Loucy (cell line): ENCODE measurements around the gene BCR.

Experiments
- H2AFZ ChIP-seq: fragments of 200-600 bp; sonication (generic); 2 replicates; pipeline ENCODE4 v1.6.0; 2016; ENCODE audit warnings: antibody characterized with exemption, mild to moderate bottlenecking, low read length, moderate library complexity
- H3F3A ChIP-seq: fragments of 200-600 bp; 2 replicates; pipeline ENCODE4 v1.6.0; 2016; ENCODE audit warnings: antibody characterized with exemption, low read depth, mild to moderate bottlenecking
- H3K27me3 ChIP-seq: fragments of 200-600 bp; sonication (generic); 2 replicates; pipeline ENCODE4 v1.6.1; 2014; ENCODE audit warnings: low read length, mild to moderate bottlenecking; ENCODE audit not compliant: insufficient read depth, poor library complexity, severe bottlenecking
- H3K36me3 ChIP-seq: fragments of 200-600 bp; sonication (generic); 2 replicates; pipeline ENCODE4 v1.6.1; 2016; ENCODE audit warnings: low read length; ENCODE audit not compliant: insufficient read depth
- H3K4me1 ChIP-seq: fragments of 200-600 bp; sonication (generic); 2 replicates; pipeline ENCODE4 v1.5.1; 2014; ENCODE audit warnings: low read length, mild to moderate bottlenecking; ENCODE audit not compliant: insufficient read depth, poor library complexity, severe bottlenecking
- H3K4me2 ChIP-seq: fragments of 200-600 bp; sonication (generic); 2 replicates; pipeline ENCODE4 v1.6.0; 2014; ENCODE audit warnings: antibody characterized with exemption, low read length, low read depth, mild to moderate bottlenecking; ENCODE audit not compliant: poor library complexity, severe bottlenecking
- H3K4me3 ChIP-seq: fragments of 200-600 bp; sonication (generic); 2 replicates; pipeline ENCODE4 v1.5.1; 2014; ENCODE audit warnings: low read length, mild to moderate bottlenecking, mixed read lengths; ENCODE audit not compliant: poor library complexity, severe bottlenecking
- H3K79me2 ChIP-seq: fragments of 200-600 bp; sonication (generic); 2 replicates; pipeline ENCODE4 v1.6.1; 2014; ENCODE audit warnings: low read length; ENCODE audit not compliant: insufficient read depth
- H3K9ac ChIP-seq: fragments of 200-600 bp; sonication (generic); 2 replicates; pipeline ENCODE4 v1.6.0; 2014; ENCODE audit warnings: mild to moderate bottlenecking, low read depth, low read length, moderate library complexity; ENCODE audit not compliant: poor library complexity, severe bottlenecking
- H3K9me2 ChIP-seq: fragments of 200-600 bp; sonication (generic); replicated peaks from 2 replicates; pipeline ENCODE4 v1.6.1; 2016; ENCODE audit warnings: low read depth, low read length, mixed read lengths
- H3K9me3 ChIP-seq: fragments of 200-600 bp; sonication (generic); 2 replicates; pipeline ENCODE4 v1.6.1; 2014; ENCODE audit warnings: mild to moderate bottlenecking, antibody characterized with exemption, low read length, low read depth; ENCODE audit not compliant: insufficient read depth
- H4K20me1 ChIP-seq: fragments of 200-600 bp; sonication (generic); 2 replicates; pipeline ENCODE4 v1.6.0; 2014; ENCODE audit warnings: antibody characterized with exemption, low read length, mild to moderate bottlenecking; ENCODE audit not compliant: insufficient read depth, poor library complexity, severe bottlenecking
- EZH2phosphoT487 ChIP-seq: fragments of 200-600 bp; IDR thresholded peaks from 2 replicates; pipeline ENCODE4 v1.6.1; 2018; ENCODE audit warnings: antibody characterized with exemption, mild to moderate bottlenecking, moderate library complexity, borderline replicate concordance
- TF ChIP-seq, protein P1 (sequence below): fragments of 200-600 bp; sonication (generic); conservative IDR thresholded peaks from 2 replicates; pipeline ENCODE4 v1.5.1; 2014; ENCODE audit warnings: mild to moderate bottlenecking, antibody characterized with exemption, low read length

BCR gene

GRCh38 chr22:23182309-23183060, 2.2 kb downstream of the BCR start:
- Histone ChIP-seq H3K4me3 (peak overlapping the region; percentile 99), H3K9ac (peak overlapping the region; percentile 97), H3F3A (peaks cover 4% of the 10 kb centered on the region), H2AFZ (no peak overlapping the region), H3K9me3 (no peaks in the 10 kb centered on the region), H3K4me2 (peak overlapping the region; percentile 81), H3K79me2 (peaks cover 86% of the 10 kb centered on the region), H3K9me2 (no peaks in the 10 kb centered on the region), H4K20me1 (peaks cover 69% of the 10 kb centered on the region), H3K36me3 (peaks cover 12% of the 10 kb centered on the region; the same call in 1 of the 2 replicates), H3K4me1 (peaks cover 36% of the 10 kb centered on the region), H3K27me3 (peaks cover 7% of the 10 kb centered on the region)
- no peak for TF ChIP-seq EZH2phosphoT487
- TF ChIP-seq, protein P1, sequence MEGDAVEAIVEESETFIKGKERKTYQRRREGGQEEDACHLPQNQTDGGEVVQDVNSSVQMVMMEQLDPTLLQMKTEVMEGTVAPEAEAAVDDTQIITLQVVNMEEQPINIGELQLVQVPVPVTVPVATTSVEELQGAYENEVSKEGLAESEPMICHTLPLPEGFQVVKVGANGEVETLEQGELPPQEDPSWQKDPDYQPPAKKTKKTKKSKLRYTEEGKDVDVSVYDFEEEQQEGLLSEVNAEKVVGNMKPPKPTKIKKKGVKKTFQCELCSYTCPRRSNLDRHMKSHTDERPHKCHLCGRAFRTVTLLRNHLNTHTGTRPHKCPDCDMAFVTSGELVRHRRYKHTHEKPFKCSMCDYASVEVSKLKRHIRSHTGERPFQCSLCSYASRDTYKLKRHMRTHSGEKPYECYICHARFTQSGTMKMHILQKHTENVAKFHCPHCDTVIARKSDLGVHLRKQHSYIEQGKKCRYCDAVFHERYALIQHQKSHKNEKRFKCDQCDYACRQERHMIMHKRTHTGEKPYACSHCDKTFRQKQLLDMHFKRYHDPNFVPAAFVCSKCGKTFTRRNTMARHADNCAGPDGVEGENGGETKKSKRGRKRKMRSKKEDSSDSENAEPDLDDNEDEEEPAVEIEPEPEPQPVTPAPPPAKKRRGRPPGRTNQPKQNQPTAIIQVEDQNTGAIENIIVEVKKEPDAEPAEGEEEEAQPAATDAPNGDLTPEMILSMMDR, result no peak

GRCh38 chr22:23183061-23183698, 2.9 kb downstream of the BCR start:
- Histone ChIP-seq H2AFZ (no peak overlapping the region), H4K20me1 (peaks cover 76% of the 10 kb centered on the region), H3K27me3 (peaks cover 7% of the 10 kb centered on the region), H3K9me2 (no peaks in the 10 kb centered on the region), H3K4me3 (peak overlapping the region; percentile 99), H3K4me1 (peaks cover 43% of the 10 kb centered on the region), H3K79me2 (peaks cover 93% of the 10 kb centered on the region), H3F3A (peaks cover 4% of the 10 kb centered on the region), H3K4me2 (peak overlapping the region; percentile 81), H3K36me3 (peaks cover 19% of the 10 kb centered on the region; the same call in 1 of the 2 replicates), H3K9me3 (no peaks in the 10 kb centered on the region), H3K9ac (peak overlapping the region; percentile 97)
- no peak for TF ChIP-seq EZH2phosphoT487
- TF ChIP-seq, protein P1, result no peak

DNA sequence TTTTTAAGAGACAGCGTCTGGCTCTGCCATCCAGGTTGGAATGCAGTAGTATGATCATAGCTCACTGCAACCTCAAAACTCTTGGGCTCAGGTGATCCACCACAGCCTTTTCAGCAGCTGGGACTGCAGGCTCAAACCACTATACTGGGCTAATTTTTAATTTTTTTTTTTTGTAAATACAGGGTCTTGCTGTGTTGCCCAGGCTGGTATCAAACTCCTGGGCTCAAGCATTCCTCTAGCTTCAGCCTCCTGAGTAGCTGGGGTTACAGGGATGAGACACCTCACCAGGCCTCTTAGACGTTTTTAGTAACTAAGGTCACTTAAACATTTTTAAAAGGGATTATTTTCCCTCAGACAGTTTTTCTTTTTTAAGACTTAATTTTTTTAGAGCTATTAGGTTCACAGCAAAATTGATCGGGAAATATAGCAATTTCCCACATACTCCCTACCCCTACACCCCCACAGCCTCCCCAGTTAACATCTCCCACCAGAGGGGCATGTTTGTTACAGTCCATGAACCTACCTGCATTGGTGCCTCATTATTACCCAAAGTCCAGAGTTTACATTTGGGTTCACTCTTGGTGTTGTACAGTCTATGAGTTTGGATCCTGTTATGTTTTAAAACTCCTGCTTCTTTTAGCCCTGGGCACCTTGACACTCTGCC, 3.9 kb downstream of the BCR start:
- H3K4me1 ChIP-seq, result peaks cover 40% of the 10 kb centered on the region
- no peak overlapping the region for H2AFZ ChIP-seq
- H3F3A ChIP-seq, result peaks cover 4% of the 10 kb centered on the region
- peaks cover 96% of the 10 kb centered on the region for H3K79me2 ChIP-seq
- peaks cover 7% of the 10 kb centered on the region for H3K27me3 ChIP-seq
- H3K9me3 ChIP-seq, result no peaks in the 10 kb centered on the region
- H3K4me3 ChIP-seq, result peak overlapping the region; percentile 99
- peaks cover 28% of the 10 kb centered on the region; the same call in 1 of the 2 replicates for H3K36me3 ChIP-seq
- no peaks in the 10 kb centered on the region for H3K9me2 ChIP-seq
- peak overlapping the region; percentile 81 for H3K4me2 ChIP-seq
- peak overlapping the region; percentile 97 for H3K9ac ChIP-seq
- no peak for TF ChIP-seq EZH2phosphoT487
- TF ChIP-seq, protein P1, result no peak
- peaks cover 79% of the 10 kb centered on the region for H4K20me1 ChIP-seq
